ENCODE results near the gene DENND6B. TPM values are rescaled to one million over a fixed set of nuclear protein-coding genes. Genes with fewer than 3 reads are reported as not detected.
A peak's percentile ranks its signal among the peaks of the same experiment; 100 is the strongest.

Gene DENND6B
- total RNA-seq, 3 donors from 2014 or later, result 1.8 to 6.9 (median 5.4) TPM

DNA sequence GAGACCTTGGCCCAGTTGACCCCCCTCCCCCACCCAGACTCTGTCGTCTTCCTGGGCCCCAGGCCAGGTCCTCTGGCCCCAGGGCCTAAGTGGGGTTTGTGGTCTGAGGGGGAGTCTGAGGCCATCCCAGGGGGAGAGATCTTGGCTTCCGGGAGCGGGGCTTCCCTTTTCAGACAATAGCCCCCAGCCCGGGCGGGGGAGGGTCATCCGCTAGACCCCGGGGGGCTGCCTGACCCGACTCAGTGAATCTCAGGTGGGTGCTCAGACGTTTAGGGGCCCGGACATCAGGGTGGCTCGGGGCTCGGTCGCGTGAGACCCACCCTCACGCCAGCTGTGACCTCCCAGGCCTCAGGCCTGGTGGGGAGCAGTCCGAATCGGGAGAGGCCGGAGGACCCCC is 57.2 kb downstream of the DENND6B start:
- Histone ChIP-seq H3K27ac (peak overlapping the region in 1 of 2 donors; percentile 78), H3K36me3 (no peaks in the 10 kb centered on the region), H3K27me3 (no peaks in the 10 kb centered on the region), H3K9me3 (no peaks in the 10 kb centered on the region), H3K4me1 (peaks cover 12 to 34% of the 10 kb centered on the region in 2 donors), H3K4me3 (peak overlapping the region; percentile 52 to 76 (median 60))
- TF ChIP-seq, protein P1, sequence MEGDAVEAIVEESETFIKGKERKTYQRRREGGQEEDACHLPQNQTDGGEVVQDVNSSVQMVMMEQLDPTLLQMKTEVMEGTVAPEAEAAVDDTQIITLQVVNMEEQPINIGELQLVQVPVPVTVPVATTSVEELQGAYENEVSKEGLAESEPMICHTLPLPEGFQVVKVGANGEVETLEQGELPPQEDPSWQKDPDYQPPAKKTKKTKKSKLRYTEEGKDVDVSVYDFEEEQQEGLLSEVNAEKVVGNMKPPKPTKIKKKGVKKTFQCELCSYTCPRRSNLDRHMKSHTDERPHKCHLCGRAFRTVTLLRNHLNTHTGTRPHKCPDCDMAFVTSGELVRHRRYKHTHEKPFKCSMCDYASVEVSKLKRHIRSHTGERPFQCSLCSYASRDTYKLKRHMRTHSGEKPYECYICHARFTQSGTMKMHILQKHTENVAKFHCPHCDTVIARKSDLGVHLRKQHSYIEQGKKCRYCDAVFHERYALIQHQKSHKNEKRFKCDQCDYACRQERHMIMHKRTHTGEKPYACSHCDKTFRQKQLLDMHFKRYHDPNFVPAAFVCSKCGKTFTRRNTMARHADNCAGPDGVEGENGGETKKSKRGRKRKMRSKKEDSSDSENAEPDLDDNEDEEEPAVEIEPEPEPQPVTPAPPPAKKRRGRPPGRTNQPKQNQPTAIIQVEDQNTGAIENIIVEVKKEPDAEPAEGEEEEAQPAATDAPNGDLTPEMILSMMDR (IDR thresholded peaks at IDR 0.05), result no peak
- TF ChIP-seq POLR2A (IDR thresholded peaks at IDR 0.05) (no peak), POLR2AphosphoS5 (IDR thresholded peaks at IDR 0.05) (no peak)
- no peak for DNase-seq (ENCODE audit: low spot score in 2 of 2)
- intact Hi-C loops (cut with DNase I; ENCODE audit: low total_unique reads), result no loop called here

DNA sequence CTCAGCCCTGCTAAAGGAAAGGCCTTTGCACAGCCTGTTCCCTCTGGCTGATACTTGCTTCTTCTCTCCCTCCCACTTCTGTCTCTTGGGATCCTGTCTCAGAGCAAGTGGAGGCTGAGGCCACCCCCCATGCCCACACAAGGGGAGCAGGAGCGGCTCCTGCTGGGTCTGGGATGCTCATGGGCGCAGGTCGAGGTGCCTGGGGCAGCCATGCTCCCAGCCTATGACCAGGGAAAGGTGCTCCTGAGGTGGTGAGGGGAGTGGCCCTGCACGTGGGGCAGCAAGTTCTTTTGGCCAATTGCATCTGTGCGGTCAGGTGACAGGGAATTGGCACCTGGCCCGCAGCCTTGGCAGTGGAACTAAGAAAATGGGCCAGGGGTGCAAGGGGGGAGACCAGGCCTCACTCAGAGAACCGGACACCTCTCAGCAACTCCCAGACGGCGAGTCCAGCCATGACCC is 58.1 kb downstream of the DENND6B start:
- no peak for DNase-seq (ENCODE audit: low spot score in 2 of 2)
- H3K36me3 ChIP-seq, result no peaks in the 10 kb centered on the region
- no peaks in the 10 kb centered on the region for H3K27me3 ChIP-seq
- no peaks in the 10 kb centered on the region for H3K9me3 ChIP-seq
- intact Hi-C loops (cut with DNase I; ENCODE audit: low total_unique reads), result no loop called here
- peak overlapping the region in 1 of 3 donors; percentile 76 for H3K4me3 ChIP-seq
- peak overlapping the region in 1 of 2 donors; percentile 78 for H3K27ac ChIP-seq
- TF ChIP-seq, protein P1 (IDR thresholded peaks at IDR 0.05), result no peak
- TF ChIP-seq POLR2A (IDR thresholded peaks at IDR 0.05) (no peak), POLR2AphosphoS5 (IDR thresholded peaks at IDR 0.05) (no peak)
- H3K4me1 ChIP-seq, result peaks cover 12 to 34% of the 10 kb centered on the region in 2 donors

DNA sequence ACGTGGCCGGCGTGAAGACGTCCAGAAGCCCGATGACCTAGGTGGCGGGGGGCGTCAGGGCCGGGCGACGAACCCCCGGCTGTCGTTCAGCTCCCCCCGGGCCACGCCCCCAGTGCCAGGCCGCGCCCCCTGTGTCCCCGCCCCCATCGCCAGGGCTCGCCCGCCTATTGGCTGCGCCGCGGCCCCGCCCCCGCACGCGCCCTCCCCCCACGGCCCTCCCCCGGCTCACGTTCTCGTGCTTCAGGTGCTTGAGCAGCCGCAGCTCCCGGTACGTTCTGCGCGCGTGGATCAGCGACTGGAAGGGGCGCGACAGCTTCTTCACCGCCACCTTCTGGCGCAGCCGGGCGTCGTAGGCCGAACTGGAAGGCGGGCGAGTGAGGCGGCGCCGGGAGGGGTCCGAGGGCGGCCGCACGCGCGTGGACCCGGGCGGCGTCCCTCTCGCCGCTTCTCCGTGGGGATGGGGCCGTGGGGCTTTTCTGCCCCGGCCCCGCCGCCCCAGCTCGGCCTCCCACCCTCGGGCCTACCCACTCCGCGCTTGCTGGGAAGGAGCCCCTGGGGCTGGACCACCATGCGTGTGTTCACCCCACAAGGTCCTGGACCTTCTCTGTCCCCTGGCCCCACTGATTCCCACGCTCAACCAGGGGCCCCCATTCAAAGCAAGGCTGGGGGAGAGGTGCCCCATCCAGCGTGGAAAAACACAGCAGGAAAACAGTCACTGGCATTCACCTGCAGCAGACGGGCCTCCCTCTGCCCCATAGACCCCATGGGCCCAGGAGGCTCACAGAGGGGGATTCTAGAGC is 59.0 kb downstream of the DENND6B start:
- H3K4me1 ChIP-seq, result peaks cover 12 to 34% of the 10 kb centered on the region in 2 donors
- H3K27me3 ChIP-seq, result peaks cover 0 to 3% of the 10 kb centered on the region in 2 donors
- peak; percentile 64 to 75 for DNase-seq (ENCODE audit: low spot score in 2 of 2)
- intact Hi-C loops (cut with DNase I; ENCODE audit: low total_unique reads), result no loop called here
- no peaks in the 10 kb centered on the region for H3K36me3 ChIP-seq
- peak overlapping the region in 1 of 2 donors; percentile 48 for H3K27ac ChIP-seq
- no peaks in the 10 kb centered on the region for H3K9me3 ChIP-seq
- TF ChIP-seq, protein P1 (IDR thresholded peaks at IDR 0.05), result no peak
- TF ChIP-seq POLR2A (IDR thresholded peaks at IDR 0.05), result no peak
- no peak for TF ChIP-seq POLR2AphosphoS5 (IDR thresholded peaks at IDR 0.05)
- peak overlapping the region; percentile 11 to 64 (median 39) for H3K4me3 ChIP-seq

DNA sequence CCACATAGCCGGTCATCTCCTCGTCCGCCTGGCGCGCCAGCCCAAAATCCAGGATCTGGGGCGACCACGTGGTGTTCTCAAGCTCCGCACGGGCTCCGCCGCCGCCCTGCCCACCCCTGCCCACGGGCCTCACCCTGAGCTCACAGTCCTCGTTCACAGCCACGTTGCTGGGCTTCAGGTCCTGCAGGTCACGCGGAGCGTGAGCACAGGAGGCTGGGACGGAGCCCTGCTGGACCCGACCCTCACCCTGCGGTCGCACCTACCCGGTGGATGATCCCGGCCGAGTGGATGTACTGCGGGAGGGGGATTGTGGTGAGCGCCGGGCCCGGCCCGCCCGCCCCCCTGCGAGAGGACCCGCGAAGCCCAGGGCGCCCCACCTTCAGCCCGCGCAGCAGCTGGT is 59.8 kb downstream of the DENND6B start:
- H3K27ac ChIP-seq, result no peak overlapping the region
- H3K4me3 ChIP-seq, result peak overlapping the region in 2 of 3 donors; percentile 39 to 64
- TF ChIP-seq POLR2A (IDR thresholded peaks at IDR 0.05) (no peak), POLR2AphosphoS5 (IDR thresholded peaks at IDR 0.05) (no peak)
- TF ChIP-seq, protein P1 (IDR thresholded peaks at IDR 0.05), result no peak
- intact Hi-C loops (cut with DNase I; ENCODE audit: low total_unique reads), result no loop called here
- H3K9me3 ChIP-seq, result no peaks in the 10 kb centered on the region
- DNase-seq (ENCODE audit: low spot score in 2 of 2), result no peak
- H3K4me1 ChIP-seq, result peaks cover 12 to 32% of the 10 kb centered on the region in 2 donors
- H3K27me3 ChIP-seq, result peaks cover 0 to 11% of the 10 kb centered on the region in 2 donors
- H3K36me3 ChIP-seq, result no peaks in the 10 kb centered on the region
